ENCODE data around the gene KIF1A. TPM values are rescaled to one million over a fixed set of nuclear protein-coding genes. Genes with fewer than 3 reads are reported as not detected.
A peak's percentile ranks its signal among the peaks of the same experiment; 100 is the strongest.

Gene KIF1A
- total and polyA plus RNA-seq, 2 experiments from 2014 or later = 16.1 to 16.5 TPM

DNA sequence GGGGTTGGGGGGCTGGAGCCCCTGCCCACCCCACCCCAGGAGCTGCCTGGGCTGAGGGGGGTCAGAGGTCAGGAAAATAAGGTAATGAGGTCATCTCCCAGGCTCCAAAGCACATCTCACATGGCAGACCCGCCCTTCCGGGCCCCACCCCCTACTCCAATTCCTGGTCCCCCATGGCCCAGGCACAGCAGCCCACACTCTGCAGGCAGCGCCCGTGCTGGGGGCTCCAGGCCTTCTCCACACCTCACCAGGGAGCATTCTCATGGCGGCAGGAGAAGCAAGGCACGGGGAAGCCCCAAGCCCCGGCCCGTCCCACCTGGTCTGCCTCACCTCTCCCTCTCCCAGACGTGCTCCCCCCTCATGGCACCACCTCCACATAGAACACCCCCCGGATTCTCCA is 84.5 kb downstream of the KIF1A start:
- TF ChIP-seq EZH2 (IDR thresholded peaks at IDR 0.05; ENCODE audit: borderline replicate concordance) (no peak), EZH2phosphoT487 (IDR thresholded peaks at IDR 0.05; ENCODE audit: low read depth, severe bottlenecking, unreplicated experiment) (no peak), CTCF (IDR thresholded peaks at IDR 0.05; ENCODE audit: poor library complexity) (no peak)
- H3K4me1 ChIP-seq (ENCODE audit: insufficient read depth) = peaks cover 7% of the 10 kb centered on the region
- no peak overlapping the region for H3K4me2 ChIP-seq
- H4K20me1 ChIP-seq (ENCODE audit: insufficient read depth, poor library complexity, severe bottlenecking) = no peaks in the 10 kb centered on the region
- no peaks in the 10 kb centered on the region for H3K9me2 ChIP-seq (replicated peaks; ENCODE audit: insufficient read depth)
- H3K27me3 ChIP-seq = no peaks in the 10 kb centered on the region
- H3K4me3 ChIP-seq = no peak overlapping the region
- no peaks in the 10 kb centered on the region for H3K9me3 ChIP-seq (ENCODE audit: low read depth)
- no peak overlapping the region for H3K27ac ChIP-seq
- H3K79me2 ChIP-seq = no peaks in the 10 kb centered on the region
- no peak for DNase-seq (ENCODE audit: low spot score)
- H2AFZ ChIP-seq = no peak overlapping the region
- 60% methylated on average over 1 of the region's 10 CpGs for WGBS (ENCODE audit: low lambda C conversion rate, missing lambda C conversion rate)
- H3K36me3 ChIP-seq (replicated peaks; ENCODE audit: insufficient read depth, low read depth) = no peaks in the 10 kb centered on the region

GRCh38 chr2:240734756-240735155 is 85.3 kb downstream of the KIF1A start:
- Histone ChIP-seq H3K9me2 (replicated peaks; ENCODE audit: insufficient read depth) (no peaks in the 10 kb centered on the region), H3K36me3 (replicated peaks; ENCODE audit: insufficient read depth, low read depth) (no peaks in the 10 kb centered on the region), H3K27ac (no peak overlapping the region), H3K4me2 (no peak overlapping the region), H3K27me3 (no peaks in the 10 kb centered on the region), H4K20me1 (ENCODE audit: insufficient read depth, poor library complexity, severe bottlenecking) (no peaks in the 10 kb centered on the region), H2AFZ (no peak overlapping the region), H3K9me3 (ENCODE audit: low read depth) (no peaks in the 10 kb centered on the region), H3K4me1 (ENCODE audit: insufficient read depth) (peaks cover 7% of the 10 kb centered on the region), H3K79me2 (no peaks in the 10 kb centered on the region), H3K4me3 (no peak overlapping the region)
- DNase-seq (ENCODE audit: low spot score) = no peak
- no peak for TF ChIP-seq CTCF (IDR thresholded peaks at IDR 0.05; ENCODE audit: poor library complexity)
- no peak for TF ChIP-seq EZH2 (IDR thresholded peaks at IDR 0.05; ENCODE audit: borderline replicate concordance)
- no peak for TF ChIP-seq EZH2phosphoT487 (IDR thresholded peaks at IDR 0.05; ENCODE audit: low read depth, severe bottlenecking, unreplicated experiment)
- 95% methylated on average over 17 of the region's 17 CpGs for WGBS (ENCODE audit: low lambda C conversion rate, missing lambda C conversion rate)

DNA sequence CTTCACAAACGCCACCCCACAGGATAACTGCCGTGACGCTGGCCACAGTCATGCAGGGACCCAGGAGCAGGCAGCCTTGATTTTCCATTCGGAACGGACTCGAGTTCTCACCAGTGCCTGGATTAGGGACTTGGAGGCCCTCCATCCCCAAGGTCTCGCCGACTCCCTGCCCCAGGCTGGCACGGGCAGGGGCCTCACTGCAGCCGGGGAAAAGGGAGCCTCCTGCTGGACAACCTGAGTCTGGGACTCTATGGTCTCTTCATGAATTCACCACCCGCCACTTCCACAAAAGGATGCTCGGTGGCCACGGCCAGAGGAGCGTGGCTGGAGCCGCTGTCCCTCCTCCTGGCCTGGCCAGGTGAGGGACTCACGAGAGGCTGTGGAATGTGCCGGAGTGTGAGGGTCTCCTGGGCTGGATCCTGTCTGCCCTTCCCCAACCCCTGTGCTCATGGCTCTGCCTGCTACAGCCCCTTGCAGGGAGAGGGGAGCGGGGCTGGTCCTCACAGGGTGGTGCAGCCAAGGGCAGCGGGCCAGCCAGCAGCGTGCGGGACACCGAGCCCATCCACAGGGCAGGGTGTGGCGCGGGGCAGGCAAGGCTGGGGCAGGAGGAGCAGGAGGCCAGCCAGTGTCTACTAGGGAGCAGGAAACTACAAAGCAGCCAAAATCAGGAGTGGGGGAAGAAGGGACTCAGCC is 86.1 kb downstream of the KIF1A start:
- 87% methylated on average over 24 of the region's 24 CpGs for WGBS (ENCODE audit: low lambda C conversion rate, missing lambda C conversion rate)
- H3K4me3 ChIP-seq = no peak overlapping the region
- H3K9me2 ChIP-seq (replicated peaks; ENCODE audit: insufficient read depth) = no peaks in the 10 kb centered on the region
- no peaks in the 10 kb centered on the region for H4K20me1 ChIP-seq (ENCODE audit: insufficient read depth, poor library complexity, severe bottlenecking)
- H3K4me2 ChIP-seq = no peak overlapping the region
- no peaks in the 10 kb centered on the region for H3K79me2 ChIP-seq
- H2AFZ ChIP-seq = no peak overlapping the region
- no peak for DNase-seq (ENCODE audit: low spot score)
- no peaks in the 10 kb centered on the region for H3K27me3 ChIP-seq
- no peaks in the 10 kb centered on the region for H3K36me3 ChIP-seq (replicated peaks; ENCODE audit: insufficient read depth, low read depth)
- H3K4me1 ChIP-seq (ENCODE audit: insufficient read depth) = peaks cover 7% of the 10 kb centered on the region
- no peak overlapping the region for H3K27ac ChIP-seq
- H3K9me3 ChIP-seq (ENCODE audit: low read depth) = no peaks in the 10 kb centered on the region
- peak; percentile 4 for TF ChIP-seq CTCF (IDR thresholded peaks at IDR 0.05; ENCODE audit: poor library complexity)
- no peak for TF ChIP-seq EZH2phosphoT487 (IDR thresholded peaks at IDR 0.05; ENCODE audit: low read depth, severe bottlenecking, unreplicated experiment)
- no peak for TF ChIP-seq EZH2 (IDR thresholded peaks at IDR 0.05; ENCODE audit: borderline replicate concordance)

All from hepatocyte (in vitro differentiated cells).